Common myeloid progenitor, CD34-positive (primary cell): ENCODE results near the gene IL1B.

Experiments used
- CTCF ChIA-PET: fragments of 350-600 bp; sonication (Branson Sonifier 250); formaldehyde crosslinking; loops from one replicate; lab custom pipeline; 2021; ENCODE audit warnings: antibody characterized with exemption; lab: Charles Lee
- POLR2A ChIA-PET: fragments of 350-600 bp; sonication (Branson Sonifier 250); formaldehyde crosslinking; loops from one replicate; lab custom pipeline; 2021; ENCODE audit warnings: antibody characterized with exemption; lab: Charles Lee
- DNase-seq, 3 donors: peaks; one replicate each; pipeline versions ENCODE4 v3.0.0 to v3.0.0-alpha.2; 2013
- H3K27ac ChIP-seq, 2 experiments: 1 replicate in 1 of 2; 2 replicates in 1 of 2; pipeline ENCODE4 v1.7.0; 2013; ENCODE audit warnings: inconsistent platforms in 2 of 2, low read length in 2 of 2, mild to moderate bottlenecking in 2 of 2, low read depth in 1 of 2, moderate library complexity in 1 of 2; ENCODE audit not compliant: severe bottlenecking in 2 of 2, insufficient read depth in 1 of 2, poor library complexity in 1 of 2
- H3K27me3 ChIP-seq, 5 experiments: replicated peaks in 2 of 5; 1 replicate in 3 of 5; 2 replicates in 2 of 5; pipeline versions ENCODE4 v1.6.1 to v1.7.0; 2013; ENCODE audit warnings: low read length in 4 of 5, mild to moderate bottlenecking in 2 of 5, moderate library complexity in 2 of 5, inconsistent platforms in 1 of 5; ENCODE audit not compliant: insufficient read depth in 5 of 5, control insufficient read depth in 4 of 5
- H3K36me3 ChIP-seq, 4 experiments: 1 replicate in 2 of 4; 2 replicates in 2 of 4; pipeline versions ENCODE4 v1.6.1 to v1.7.0; 2013; ENCODE audit warnings: low read length in 3 of 4, control low read depth in 1 of 4, mild to moderate bottlenecking in 1 of 4; ENCODE audit not compliant: control insufficient read depth in 4 of 4, insufficient read depth in 4 of 4
- H3K4me1 ChIP-seq, 4 experiments: 1 replicate in 3 of 4; 2 replicates in 1 of 4; pipeline versions ENCODE4 v1.6.1 to v1.7.1; 2013; ENCODE audit warnings: low read length in 3 of 4, mild to moderate bottlenecking in 3 of 4, control low read depth in 1 of 4, inconsistent platforms in 1 of 4, moderate library complexity in 1 of 4; ENCODE audit not compliant: control insufficient read depth in 4 of 4, insufficient read depth in 4 of 4; ENCODE audit errors: control extremely low read depth in 1 of 4
- H3K4me3 ChIP-seq, 7 experiments: 1 replicate in 4 of 7; 2 replicates in 3 of 7; pipeline versions ENCODE4 v1.5.1 to v1.7.0; 2013; ENCODE audit warnings: mild to moderate bottlenecking in 7 of 7, low read length in 6 of 7, moderate library complexity in 6 of 7, inconsistent platforms in 2 of 7, low read depth in 2 of 7, control low read depth in 1 of 7; ENCODE audit not compliant: insufficient read depth in 4 of 7, control insufficient read depth in 1 of 7; ENCODE audit errors: extremely low read depth in 1 of 7
- H3K9me3 ChIP-seq, 5 experiments: 1 replicate in 4 of 5; 2 replicates in 1 of 5; pipeline versions ENCODE4 v1.6.1 to v1.7.1; 2013; ENCODE audit warnings: low read length in 4 of 5, mild to moderate bottlenecking in 2 of 5, inconsistent platforms in 1 of 5, low read depth in 1 of 5, moderate library complexity in 1 of 5; ENCODE audit not compliant: control insufficient read depth in 4 of 5, insufficient read depth in 2 of 5; ENCODE audit errors: control extremely low read depth in 1 of 5
- WGBS: methylation state at CpG from one replicate; pipeline ENCODE4 v1.1.5; 2013; ENCODE audit not compliant: insufficient coverage; 5-methylcytosine and 5-hydroxymethylcytosine counted together

IL1B gene

GRCh38 chr2:112798979-112799975 lies 37.3 kb downstream of the IL1B start:
- DNase-seq = peak; percentile 74 to 94 (median 91)
- 66% methylated on average over 7 of the region's 8 CpGs for WGBS
- Histone ChIP-seq H3K9me3 (no peaks in the 10 kb centered on the region), H3K27me3 (no peaks in the 10 kb centered on the region), H3K27ac (peak overlapping the region in 1 of 2 experiments; percentile 28), H3K36me3 (no peaks in the 10 kb centered on the region), H3K4me3 (no peak overlapping the region), H3K4me1 (peaks cover 11 to 32% (median 27%) of the 10 kb centered on the region in 4 experiments)
- CTCF ChIA-PET = interaction anchor here (1.7 kb wide), 1 partner anchor 10 kb away, joined by 6 read pairs; no protein-coding TSS in a partner anchor
- POLR2A ChIA-PET = no interaction called here

- POLR2A ChIA-PET = interaction anchor here (1.2 kb wide), 1 partner anchor 38 kb away, joined by 3 read pairs; no protein-coding TSS in a partner anchor
- H3K27ac ChIP-seq = no peak overlapping the region
Observed at GRCh38 chr2:112796486-112796885, 40.1 kb downstream of the IL1B start.

GRCh38 chr2:112795774-112796173 lies 40.8 kb downstream of the IL1B start:
- H3K36me3 ChIP-seq = no peaks in the 10 kb centered on the region
- no peak overlapping the region for H3K27ac ChIP-seq
- H3K27me3 ChIP-seq = no peaks in the 10 kb centered on the region
- DNase-seq = peak in 2 of 3 donors; percentile 83 to 86
- ChIA-PET POLR2A (interaction anchor here (0.8 to 1.2 kb wide), 4 partner anchors 11 to 38 kb away, joined by 3 to 4 read pairs (median 3); partner anchors contain the start of gene IL1A), CTCF (interaction anchor here (1.0 to 3.5 kb wide), 7 partner anchors 9 to 41 kb away, joined by 3 to 17 read pairs (median 4); partner anchors contain the start of gene IL1A)
- no peaks in the 10 kb centered on the region for H3K9me3 ChIP-seq
- H3K4me1 ChIP-seq = peaks cover 15 to 48% (median 32%) of the 10 kb centered on the region in 4 experiments
- WGBS = 0% methylated on average over 1 of the region's 1 CpG
- H3K4me3 ChIP-seq = peak overlapping the region in 1 of 7 experiments; percentile 11

More at GRCh38 chr2:112796486-112796885, 40.1 kb downstream of the IL1B start:
- Histone ChIP-seq H3K36me3 (no peaks in the 10 kb centered on the region), H3K27me3 (no peaks in the 10 kb centered on the region), H3K9me3 (no peaks in the 10 kb centered on the region), H3K4me3 (no peak overlapping the region), H3K4me1 (peaks cover 15 to 48% (median 32%) of the 10 kb centered on the region in 4 experiments)
- WGBS = no CpG with 5 or more reads among the region's 1 CpG
- DNase-seq = no peak
- CTCF ChIA-PET = interaction anchor here (1.4 to 3.5 kb wide), 3 partner anchors 11 to 42 kb away, joined by 4 to 17 read pairs (median 5); partner anchors contain the start of gene IL1A

- ChIA-PET POLR2A (interaction anchor here (0.7 to 1.0 kb wide), 2 partner anchors 13 to 27 kb away, joined by 3 read pairs; no protein-coding TSS in a partner anchor), CTCF (interaction anchor here (1.0 to 3.5 kb wide), 5 partner anchors 9 to 41 kb away, joined by 3 to 17 read pairs (median 4); partner anchors contain the start of gene IL1A)
- H3K4me1 ChIP-seq = peaks cover 15 to 46% (median 30%) of the 10 kb centered on the region in 4 experiments
- WGBS = 95% methylated on average over 3 of the region's 3 CpGs
- no peaks in the 10 kb centered on the region for H3K27me3 ChIP-seq
- no peaks in the 10 kb centered on the region for H3K9me3 ChIP-seq
- H3K27ac ChIP-seq = no peak overlapping the region
- no peak overlapping the region for H3K4me3 ChIP-seq
- no peak for DNase-seq
- H3K36me3 ChIP-seq = no peaks in the 10 kb centered on the region
Observed at GRCh38 chr2:112794841-112795240, 41.7 kb downstream of the IL1B start.

GRCh38 chr2:112794131-112794733 lies 42.3 kb downstream of the IL1B start:
- DNase-seq = peak; percentile 61 to 87 (median 82)
- no peak overlapping the region for H3K4me3 ChIP-seq
- peaks cover 13 to 41% (median 24%) of the 10 kb centered on the region in 4 experiments for H3K4me1 ChIP-seq
- no peaks in the 10 kb centered on the region for H3K27me3 ChIP-seq
- ChIA-PET POLR2A (interaction anchor here (0.7 kb wide), 1 partner anchor 12 kb away, joined by 3 read pairs; no protein-coding TSS in a partner anchor), CTCF (interaction anchor here (1.4 to 3.5 kb wide), 3 partner anchors 9 to 40 kb away, joined by 3 to 17 read pairs (median 4); partner anchors contain the start of gene IL1A)
- no peaks in the 10 kb centered on the region for H3K9me3 ChIP-seq
- H3K36me3 ChIP-seq = no peaks in the 10 kb centered on the region
- peak overlapping the region in 1 of 2 experiments; percentile 59 for H3K27ac ChIP-seq
- WGBS = 54% methylated on average over 3 of the region's 5 CpGs

GRCh38 chr2:112793449-112793978 lies 43.1 kb downstream of the IL1B start:
- Histone ChIP-seq H3K4me3 (no peak overlapping the region), H3K27me3 (no peaks in the 10 kb centered on the region), H3K27ac (peak overlapping the region in 1 of 2 experiments; percentile 59), H3K9me3 (no peaks in the 10 kb centered on the region), H3K36me3 (no peaks in the 10 kb centered on the region), H3K4me1 (peaks cover 10 to 43% (median 22%) of the 10 kb centered on the region in 4 experiments)
- peak in 2 of 3 donors; percentile 45 to 60 for DNase-seq
- ChIA-PET CTCF (interaction anchor here (3.5 kb wide), 1 partner anchor 8 kb away, joined by 17 read pairs; the partner anchor contains the start of gene IL1A), POLR2A (no interaction called here)
- WGBS = 86% methylated on average over 3 of the region's 3 CpGs
